AG04450 (cell line): ENCODE data around the gene YAP1. TPM values are rescaled to one million over a fixed set of nuclear protein-coding genes. Genes with fewer than 3 reads are reported as not detected.

Experiments
- CTCF ChIA-PET: fragments of 300-600, 350-600 bp; formaldehyde crosslinking; extraction: SDS; loops from one replicate; lab custom pipeline; 2022; ENCODE audit warnings: antibody characterized with exemption, inconsistent platforms; lab: Charles Lee
- POLR2A ChIA-PET: fragments of 350-600 bp; formaldehyde crosslinking; extraction: SDS; loops from one replicate; lab custom pipeline; 2021; ENCODE audit warnings: antibody characterized with exemption, inconsistent platforms; lab: Yijun Ruan, JAX
- DNase-seq: peaks from one replicate; pipeline ENCODE4 v3.0.0-alpha.2; 2011; ENCODE audit warnings: low read depth, low spot score
- H3K27ac ChIP-seq: one replicate; pipeline ENCODE4 v1.5.1; 2012; ENCODE audit warnings: low read depth, low read length, control low read depth
- H3K27me3 ChIP-seq: one replicate; pipeline ENCODE4 v1.6.0; 2012; ENCODE audit warnings: low read length; ENCODE audit not compliant: control insufficient read depth, insufficient read depth
- H3K4me3 ChIP-seq: 2 replicates; pipeline ENCODE4 v1.5.1; 2011; ENCODE audit warnings: mild to moderate bottlenecking, low read depth, low read length, control low read depth
- H3K9me3 ChIP-seq: 2 replicates; pipeline ENCODE4 v1.5.1; 2012; ENCODE audit warnings: low read length; ENCODE audit not compliant: control insufficient read depth, insufficient read depth
- polyA plus RNA-seq: library from polyadenylated mRNA; depleted of rRNA; stranded (reverse); fragments of >200 nt; gene quantifications from 2 replicates; pipeline ENCODE4 v1.2.3, GENCODE V29; 2011
- TF ChIP-seq, protein P1 (sequence below): IDR thresholded peaks from 2 replicates; pipeline ENCODE4 v1.5.1; 2011; ENCODE audit warnings: low read depth, low read length, control low read depth, inconsistent platforms

Gene YAP1
- polyA plus RNA-seq, 1 experiment: 117 TPM

DNA sequence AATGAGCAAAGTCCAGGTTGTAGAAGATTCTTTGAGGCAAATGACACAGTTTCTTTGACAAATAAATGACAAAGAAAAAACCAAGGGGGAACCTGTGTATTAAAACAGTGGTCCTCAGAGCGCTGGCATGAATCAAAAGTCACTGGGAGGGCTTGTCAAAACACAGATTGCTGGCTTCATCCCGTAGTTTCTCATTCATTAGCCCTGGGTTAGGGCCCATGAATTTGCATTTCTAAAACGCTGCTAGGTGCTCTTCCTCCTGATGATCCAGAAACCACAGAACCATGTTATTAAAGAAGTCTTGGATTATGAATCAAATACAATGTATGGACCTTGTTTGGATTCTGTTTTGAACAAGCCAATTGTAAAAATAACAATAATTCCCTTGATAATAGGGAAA is 92.7 kb downstream of the YAP1 start:
- Histone ChIP-seq H3K9me3 (no peaks in the 10 kb centered on the region), H3K4me3 (no peak overlapping the region), H3K27me3 (no peaks in the 10 kb centered on the region), H3K27ac (no peak overlapping the region)
- DNase-seq: no peak
- POLR2A ChIA-PET: no interaction called here
- TF ChIP-seq, protein P1, sequence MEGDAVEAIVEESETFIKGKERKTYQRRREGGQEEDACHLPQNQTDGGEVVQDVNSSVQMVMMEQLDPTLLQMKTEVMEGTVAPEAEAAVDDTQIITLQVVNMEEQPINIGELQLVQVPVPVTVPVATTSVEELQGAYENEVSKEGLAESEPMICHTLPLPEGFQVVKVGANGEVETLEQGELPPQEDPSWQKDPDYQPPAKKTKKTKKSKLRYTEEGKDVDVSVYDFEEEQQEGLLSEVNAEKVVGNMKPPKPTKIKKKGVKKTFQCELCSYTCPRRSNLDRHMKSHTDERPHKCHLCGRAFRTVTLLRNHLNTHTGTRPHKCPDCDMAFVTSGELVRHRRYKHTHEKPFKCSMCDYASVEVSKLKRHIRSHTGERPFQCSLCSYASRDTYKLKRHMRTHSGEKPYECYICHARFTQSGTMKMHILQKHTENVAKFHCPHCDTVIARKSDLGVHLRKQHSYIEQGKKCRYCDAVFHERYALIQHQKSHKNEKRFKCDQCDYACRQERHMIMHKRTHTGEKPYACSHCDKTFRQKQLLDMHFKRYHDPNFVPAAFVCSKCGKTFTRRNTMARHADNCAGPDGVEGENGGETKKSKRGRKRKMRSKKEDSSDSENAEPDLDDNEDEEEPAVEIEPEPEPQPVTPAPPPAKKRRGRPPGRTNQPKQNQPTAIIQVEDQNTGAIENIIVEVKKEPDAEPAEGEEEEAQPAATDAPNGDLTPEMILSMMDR: no peak
- CTCF ChIA-PET: no interaction called here

DNA sequence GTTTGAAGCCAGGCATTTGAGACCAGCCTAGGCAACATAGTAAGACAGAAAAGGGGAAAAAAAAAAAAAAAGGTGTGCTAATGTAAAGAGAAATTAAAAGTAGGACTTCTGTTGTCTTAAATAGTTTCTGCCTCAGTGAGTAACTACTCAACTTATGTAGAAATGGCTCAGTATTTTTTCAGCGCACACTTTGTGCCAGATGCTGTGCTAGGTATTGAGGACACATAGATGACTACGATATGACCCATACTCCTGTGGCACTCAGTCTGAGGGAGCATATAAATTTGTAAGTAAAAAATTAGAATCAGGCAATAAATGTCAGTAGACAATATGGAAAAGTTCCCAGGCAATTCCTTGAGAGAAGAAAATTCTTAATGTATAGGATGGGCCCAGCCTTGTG is 93.9 kb downstream of the YAP1 start:
- POLR2A ChIA-PET: no interaction called here
- no peaks in the 10 kb centered on the region for H3K27me3 ChIP-seq
- H3K27ac ChIP-seq: no peak overlapping the region
- CTCF ChIA-PET: interaction anchor here (0.6 kb wide), 1 partner anchor 107 kb away, joined by 5 read pairs; no protein-coding TSS in a partner anchor
- TF ChIP-seq, protein P1: no peak
- no peak for DNase-seq
- no peak overlapping the region for H3K4me3 ChIP-seq
- H3K9me3 ChIP-seq: no peaks in the 10 kb centered on the region

DNA sequence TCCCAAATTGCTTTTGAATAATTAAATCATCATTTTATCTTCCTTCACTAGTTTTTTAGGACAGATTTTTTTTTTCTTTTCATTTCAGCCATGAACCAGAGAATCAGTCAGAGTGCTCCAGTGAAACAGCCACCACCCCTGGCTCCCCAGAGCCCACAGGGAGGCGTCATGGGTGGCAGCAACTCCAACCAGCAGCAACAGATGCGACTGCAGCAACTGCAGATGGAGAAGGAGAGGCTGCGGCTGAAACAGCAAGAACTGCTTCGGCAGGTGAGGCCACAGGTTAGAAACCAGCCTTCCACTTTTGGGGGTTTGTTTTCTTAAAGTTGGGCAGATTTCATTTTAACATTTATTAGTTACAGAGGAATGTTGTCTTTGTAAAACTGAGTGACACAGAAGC is 95.6 kb downstream of the YAP1 start:
- no peaks in the 10 kb centered on the region for H3K27me3 ChIP-seq
- H3K4me3 ChIP-seq: no peak overlapping the region
- POLR2A ChIA-PET: no interaction called here
- no peak for DNase-seq
- TF ChIP-seq, protein P1: no peak
- H3K27ac ChIP-seq: no peak overlapping the region
- H3K9me3 ChIP-seq: no peaks in the 10 kb centered on the region
- CTCF ChIA-PET: no interaction called here

DNA sequence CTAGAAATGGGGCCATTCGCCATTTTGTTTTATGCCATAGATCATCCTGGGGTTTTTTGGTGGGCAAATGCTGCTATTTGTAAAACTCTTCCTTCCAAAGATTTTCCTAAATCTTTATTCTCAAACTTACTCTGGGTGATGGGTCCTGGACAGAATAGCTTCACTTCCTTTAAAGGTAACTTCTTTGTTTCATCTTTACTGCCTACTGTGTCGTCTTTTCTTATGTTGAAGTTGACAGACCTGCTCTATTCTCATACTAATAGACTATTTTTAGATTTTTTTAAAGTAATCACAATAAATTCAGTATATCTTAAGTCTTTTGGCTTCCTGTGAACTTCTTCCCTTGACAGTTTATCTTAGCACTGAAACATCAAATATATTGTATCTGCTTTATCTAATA is 98.6 kb downstream of the YAP1 start:
- ChIA-PET CTCF (no interaction called here), POLR2A (no interaction called here)
- TF ChIP-seq, protein P1: no peak

DNA sequence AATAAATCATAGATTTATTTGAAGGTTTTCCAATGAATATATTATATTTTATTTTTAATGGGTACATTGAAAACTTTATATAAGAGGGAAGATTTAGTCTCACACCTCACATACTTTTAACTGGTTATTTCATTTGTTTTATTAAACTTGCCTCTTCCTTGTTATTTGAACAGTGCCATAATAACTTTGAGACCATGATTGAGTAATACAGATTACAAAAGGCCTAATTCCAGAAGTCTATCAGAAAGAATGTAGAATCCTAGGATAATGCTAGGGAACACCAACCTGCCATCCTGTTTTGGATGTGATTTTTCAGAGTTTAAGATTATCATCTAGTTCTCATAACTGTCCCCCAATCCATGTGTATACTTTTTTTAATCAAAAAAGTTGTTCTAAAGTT is 104.4 kb downstream of the YAP1 start:
- no peak for DNase-seq
- CTCF ChIA-PET: no interaction called here
- TF ChIP-seq, protein P1: no peak
- Histone ChIP-seq H3K9me3 (no peaks in the 10 kb centered on the region), H3K27ac (no peak overlapping the region), H3K27me3 (no peaks in the 10 kb centered on the region), H3K4me3 (no peak overlapping the region)
- POLR2A ChIA-PET: no interaction called here

More for the DNA sequence above, 98.6 kb downstream of the YAP1 start:
- Histone ChIP-seq H3K9me3 (no peaks in the 10 kb centered on the region), H3K4me3 (no peak overlapping the region), H3K27ac (no peak overlapping the region), H3K27me3 (no peaks in the 10 kb centered on the region)
- DNase-seq: no peak
